Heart right ventricle (tissue), 16 donors: Measurements from ENCODE around the gene STAG1. TPM values are rescaled to one million over a fixed set of nuclear protein-coding genes. Genes with fewer than 3 reads are reported as not detected.
"Not testable (repeated sequence)": the region's sequence is repeated elsewhere in the genome, so short reads cannot be mapped to it uniquely, and the experiment has no call there.

ENCODE experiments used
- ATAC-seq, 8 donors: fragments of 200-7000 bp; cut with Tn5 transposase; one replicate each; pipeline ENCODE4 v1.9.1; 2020; ENCODE audit warnings: mild to moderate bottlenecking in 8 of 8, moderate library complexity in 8 of 8, moderate number of reproducible peaks in 1 of 8
- DNase-seq, 2 donors: peaks; one replicate each; pipeline ENCODE4 v3.0.0-alpha.2; 2020
- H3K27ac ChIP-seq, 10 donors: fragments of 200-600 bp; sonication (generic) in 2 of 10; one replicate each; pipeline versions ENCODE4 v1.5.0 to v1.8.0; 2020 to 2022; ENCODE audit warnings: mild to moderate bottlenecking in 3 of 10
- H3K27me3 ChIP-seq, 7 donors: fragments of 200-600 bp; one replicate each; pipeline ENCODE4 v1.8.0; 2021 to 2022; ENCODE audit warnings: mild to moderate bottlenecking in 2 of 7
- H3K36me3 ChIP-seq, 9 donors: fragments of 200-600 bp; sonication (generic) in 1 of 9; one replicate each; pipeline versions ENCODE4 v1.5.0 to v1.8.0; 2020 to 2022; ENCODE audit warnings: mild to moderate bottlenecking in 2 of 9
- H3K4me1 ChIP-seq, 9 donors: fragments of 200-600 bp; sonication (generic) in 1 of 9; one replicate each; pipeline versions ENCODE4 v1.5.0 to v1.8.0; 2020 to 2022; ENCODE audit warnings: mild to moderate bottlenecking in 4 of 9
- H3K4me3 ChIP-seq, 10 donors: fragments of 200-600 bp; sonication (generic) in 2 of 10; one replicate each; pipeline versions ENCODE4 v1.5.0 to v1.8.0; 2020 to 2022; ENCODE audit warnings: mild to moderate bottlenecking in 7 of 10, moderate library complexity in 2 of 10
- H3K9me3 ChIP-seq, 11 donors: fragments of 200-600 bp in 10 of 11; sonication (generic) in 2 of 11; one replicate each; pipeline versions ENCODE4 v1.5.0 to v1.8.0; 2013 to 2022; ENCODE audit warnings: mild to moderate bottlenecking in 2 of 11, control low read depth in 1 of 11, moderate library complexity in 1 of 11
- CTCF ChIP-seq, 9 donors: fragments of 200-600 bp; sonication (generic) in 2 of 9; IDR thresholded peaks; one replicate each; pipeline versions ENCODE4 v1.5.0 to v1.8.0; 2021 to 2022; ENCODE audit warnings: antibody characterized with exemption in 9 of 9, mild to moderate bottlenecking in 5 of 9, moderate library complexity in 1 of 9
- WGBS, 2 donors: extraction: QIAGEN DNeasy Blood & Tissue Kit; methylation state at CpG; one replicate each; pipeline ENCODE4 v1.1.7; 2013; ENCODE audit warnings: inconsistent platforms in 1 of 2; 5-methylcytosine and 5-hydroxymethylcytosine counted together
- intact Hi-C, 10 donors: fragments of 100-400 bp; cut with DNase I; formaldehyde crosslinking; loops; one replicate each; pipeline versions ENCODE4 v1.11.1 to v1.14.2; 2022
- polyA plus RNA-seq, 2 donors: library from polyadenylated mRNA; stranded (reverse); fragments of 200-250 nt; gene quantifications; one replicate each; pipeline ENCODE4 v1.2.3, GENCODE V29; 2013
- total RNA-seq, 10 donors: library from RNA; stranded (reverse); fragmentation: NEBNext Ultra II Directional in 3 of 10; extraction: Animal tissue kit (Norgen Biotek cat#: 25700) in 3 of 10; gene quantifications; one replicate each; pipeline versions ENCODE4 v1.2.1 to v1.2.4, GENCODE V29; 2021 to 2023
- donor health status: Arrhythmogenic right ventricular cardiomyopathy.
- donor health status: ischemic (EF 13 %, LVEDD 7.1; RV severe dilation, severe dysfunction).
- donor health status: healthy with polysubstance abuse.
- donor health status: DM: no; HTN: yes; CAD: no.
- donor health status: DM: no; HTN: no; CAD: no.
- donor health status: ischemic (EF 25% LVEDD 6.9; RV normal size, moderate dysfunction).
- donor health status: ischemic (EF 25% LVEDD 5.7; RV mildly dilated, moderate dysfunction).
- donor health status: healthy.
- donor health status: DM: yes; HTN: yes; CAD: no.
- donor health status: Ischemic cardiomyopathy.
- donor health status: ischemic (EF 35%, LVEDD 5.7; RV mildly dilated, moderate dysfunction).
- donor health status: nonischemic (EF 11% LVEDD 7.7; RV severe dilation, severe dysfunction).
- donor health status: DM: yes; HTN: yes; CAD: no.
- donor health status: PGD.
- donor health status: ischemic (EF 29% LVEDD 5.4; RV normal size, mild dysfunction).
- donor health status: nonischemic (EF 23%, LVEDD 6.1; RV moderate dilation, normal function).

Gene STAG1
- total and polyA plus RNA-seq, 12 donors = 8.0 to 27.6 (median 19.6) TPM

DNA sequence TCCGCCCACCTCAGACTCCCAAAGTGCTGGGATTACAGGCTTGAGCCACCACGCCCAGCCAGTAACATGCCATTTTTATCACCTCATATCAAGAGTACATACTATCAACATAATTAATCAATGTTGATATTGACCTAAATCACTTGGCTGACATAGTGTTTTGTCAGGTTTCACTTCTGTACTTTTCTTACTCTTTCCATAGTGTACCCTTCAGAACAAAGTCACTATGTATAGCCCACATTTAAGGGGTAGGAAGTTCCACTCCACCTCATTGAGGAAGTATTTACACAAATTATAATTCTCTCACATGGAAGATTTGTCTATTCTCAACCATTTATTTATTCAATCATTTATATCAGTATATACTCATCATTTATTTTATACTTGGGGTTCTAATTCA lies 145.2 kb downstream of the STAG1 start:
- WGBS, 2 donors = 98 to 100% methylated on average over 2 of the region's 2 CpGs
- H3K9me3 ChIP-seq = no peaks in the 10 kb centered on the region
- H3K36me3 ChIP-seq = peaks cover 0 to 43% (median 14%) of the 10 kb centered on the region in 9 donors
- H3K27ac ChIP-seq = no peak overlapping the region
- no peak overlapping the region for H3K4me3 ChIP-seq
- TF ChIP-seq CTCF (IDR thresholded peaks at IDR 0.05) = no peak
- intact Hi-C loops = no loop called here
- DNase-seq (no peak), ATAC-seq (no peak)
- no peaks in the 10 kb centered on the region for H3K27me3 ChIP-seq
- H3K4me1 ChIP-seq = no peaks in the 10 kb centered on the region

GRCh38 chr3:136606216-136606615 lies 146.0 kb downstream of the STAG1 start:
- peaks cover 0 to 51% (median 14%) of the 10 kb centered on the region in 9 donors for H3K36me3 ChIP-seq
- H3K9me3 ChIP-seq, DNase-seq, H3K4me1 ChIP-seq, intact Hi-C loops, H3K4me3 ChIP-seq, H3K27me3 ChIP-seq, H3K27ac ChIP-seq, ATAC-seq: not testable (repeated sequence)
- 97 to 98% methylated on average over 7 of the region's 7 CpGs for WGBS, 2 donors

DNA sequence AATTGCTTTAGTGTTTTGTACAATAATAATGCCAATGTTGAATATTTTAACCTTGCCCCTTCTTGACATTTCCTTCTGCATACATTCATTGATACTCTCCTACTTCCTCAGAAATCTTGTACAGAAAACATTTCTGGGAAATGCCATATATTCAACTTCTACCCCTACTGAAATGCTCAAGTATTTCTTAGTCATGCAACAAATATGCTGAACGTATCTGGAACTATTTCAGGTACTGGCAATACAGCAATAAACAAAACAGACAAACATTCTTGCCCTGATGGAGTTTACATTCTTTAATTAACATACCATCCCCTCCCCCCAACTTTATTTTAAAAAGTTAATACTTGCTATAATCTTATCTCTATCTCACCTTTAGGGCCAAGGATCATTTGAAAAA lies 147.2 kb downstream of the STAG1 start:
- no peak overlapping the region for H3K4me3 ChIP-seq
- no peaks in the 10 kb centered on the region for H3K4me1 ChIP-seq
- no peak for ATAC-seq
- H3K27me3 ChIP-seq = no peaks in the 10 kb centered on the region
- no peak overlapping the region for H3K27ac ChIP-seq
- intact Hi-C loops = no loop called here
- TF ChIP-seq CTCF (IDR thresholded peaks at IDR 0.05) = no peak
- no peaks in the 10 kb centered on the region for H3K9me3 ChIP-seq
- DNase-seq = no peak
- 36 to 54% methylated on average over 1 of the region's 1 CpG for WGBS, 2 donors
- H3K36me3 ChIP-seq = peaks cover 0 to 53% (median 14%) of the 10 kb centered on the region in 9 donors

- TF ChIP-seq CTCF (IDR thresholded peaks at IDR 0.05) = no peak
- ATAC-seq (no peak), DNase-seq (no peak)
- WGBS, 2 donors = 82 to 89% methylated on average over 2 of the region's 2 CpGs
- Histone ChIP-seq H3K4me3 (no peak overlapping the region), H3K36me3 (peaks cover 0 to 54% (median 14%) of the 10 kb centered on the region in 9 donors), H3K9me3 (no peaks in the 10 kb centered on the region), H3K27me3 (no peaks in the 10 kb centered on the region), H3K4me1 (no peaks in the 10 kb centered on the region), H3K27ac (no peak overlapping the region)
- intact Hi-C loops = no loop called here
Observed at GRCh38 chr3:136602818-136603217, 149.4 kb downstream of the STAG1 start.

- DNase-seq (no peak), ATAC-seq (no peak)
- Histone ChIP-seq H3K27ac (no peak overlapping the region), H3K4me3 (no peak overlapping the region), H3K4me1 (peaks cover 0 to 19% (median 14%) of the 10 kb centered on the region in 9 donors), H3K9me3 (no peaks in the 10 kb centered on the region), H3K27me3 (no peaks in the 10 kb centered on the region), H3K36me3 (peaks cover 0 to 17% (median 0%) of the 10 kb centered on the region in 9 donors)
- intact Hi-C loops = no loop called here
- TF ChIP-seq CTCF (IDR thresholded peaks at IDR 0.05) = no peak
- 38% methylated on average over 5 of the region's 5 CpGs for WGBS, 2 donors
Observed at GRCh38 chr3:136595913-136596697, 156.1 kb downstream of the STAG1 start.
